HG03066 (cell line): ENCODE data around the gene GALC.

Source experiments
- ATAC-seq: cut with Tn5 transposase; IDR thresholded peaks from one replicate; pipeline ENCODE4 v1.9.1; 2021; ENCODE audit warnings: low read depth; ENCODE audit not compliant: unreplicated experiment

GALC gene

GRCh38 chr14:87894920-87895319 lies 98.1 kb downstream of the GALC start:
- no peak for ATAC-seq

GRCh38 chr14:87892763-87893162 lies 100.2 kb downstream of the GALC start:
- no peak for ATAC-seq

- no peak for ATAC-seq
Measured at GRCh38 chr14:87888136-87888999, 104.6 kb downstream of the GALC start.

GRCh38 chr14:87883750-87884149 lies 109.2 kb downstream of the GALC start:
- no peak for ATAC-seq
